Measurements from ENCODE around the gene NFYA.

NFYA gene

GRCh38 chr6:41072836-41073202, at the start of gene NFYA:
NFYA (plus strand) TSS chr6:41072974; CDS start chr6:41079090, 6,116 bp downstream.
- DNase-seq = no peak

GRCh38 chr6:41023114-41023513, 49.7 kb upstream of the NFYA start:
- DNase-seq = no peak

DNA sequence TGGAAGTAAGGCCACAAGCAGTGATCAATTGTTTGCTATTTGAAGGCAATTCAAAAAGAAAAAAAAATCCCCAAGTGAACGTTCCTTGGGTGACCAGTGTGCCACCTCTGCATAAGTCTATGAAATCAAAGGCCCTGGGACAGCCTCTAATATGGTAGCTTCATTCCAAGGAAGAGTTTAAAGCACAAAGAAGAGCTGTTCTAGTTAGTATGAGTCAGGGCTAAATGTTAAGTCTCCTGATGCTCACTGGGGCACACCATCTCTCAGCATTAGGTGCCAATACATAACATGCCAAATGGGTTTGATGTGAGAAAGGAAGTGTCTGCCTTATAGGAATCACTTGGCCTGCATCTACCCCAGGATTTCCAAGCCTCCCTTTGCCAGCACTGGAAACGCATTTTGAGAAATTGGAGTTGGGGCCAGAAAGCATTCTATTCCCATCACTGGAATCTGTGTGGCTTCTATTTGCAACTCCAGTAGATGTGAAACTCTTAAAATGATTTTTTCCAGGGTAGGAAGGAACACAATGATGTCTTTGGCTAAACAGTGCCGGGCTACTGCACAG, 46.7 kb upstream of the NFYA start:
- no peak for DNase-seq

DNA sequence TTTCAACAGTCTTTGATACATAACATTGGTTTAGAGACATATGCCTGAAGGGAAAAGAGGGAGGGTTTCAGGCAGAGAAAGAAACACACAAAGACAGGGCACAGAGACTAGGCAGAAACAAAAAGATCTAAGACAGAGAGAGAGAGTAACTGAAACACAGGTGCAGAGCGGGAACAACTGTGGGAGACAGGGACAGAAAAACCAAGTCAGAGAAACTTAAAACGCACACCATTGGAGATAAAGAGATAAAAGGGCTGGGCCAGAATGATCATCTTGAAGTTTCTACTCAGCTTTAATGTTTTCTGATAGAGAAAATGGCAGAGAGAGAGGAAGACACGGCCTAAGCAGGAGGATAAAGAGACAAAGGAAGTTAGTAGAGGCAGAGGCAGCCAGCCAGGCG, 45.5 kb upstream of the NFYA start:
- DNase-seq = no peak

- DNase-seq = peak; percentile 71
Measured at GRCh38 chr6:41027799-41028560, 44.8 kb upstream of the NFYA start.

- DNase-seq = no peak
Measured at GRCh38 chr6:41028561-41029412, 44.0 kb upstream of the NFYA start.

GRCh38 chr6:41032830-41033229, 39.9 kb upstream of the NFYA start:
- no peak for DNase-seq

GRCh38 chr6:41033776-41034175, 39.0 kb upstream of the NFYA start:
- DNase-seq = no peak

DNA sequence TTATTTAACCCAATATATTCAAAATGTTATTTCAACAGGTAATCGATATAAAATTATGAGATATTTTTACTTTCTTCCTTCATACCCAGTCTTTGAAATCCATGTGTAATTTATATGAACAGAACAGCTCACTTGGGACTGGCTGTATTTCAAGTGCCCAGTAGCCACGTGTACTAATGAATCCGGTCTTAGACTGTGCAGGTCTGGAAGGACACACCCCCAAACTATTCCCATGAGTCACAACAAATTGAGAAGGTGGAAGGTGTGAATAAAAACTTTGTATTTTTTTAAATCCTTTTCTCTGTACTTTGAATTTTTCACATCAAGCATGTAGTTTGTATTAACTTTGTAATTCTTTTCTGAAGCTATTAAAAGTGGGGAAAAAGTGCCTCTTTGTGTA, 36.6 kb upstream of the NFYA start:
- no peak for DNase-seq

DNA sequence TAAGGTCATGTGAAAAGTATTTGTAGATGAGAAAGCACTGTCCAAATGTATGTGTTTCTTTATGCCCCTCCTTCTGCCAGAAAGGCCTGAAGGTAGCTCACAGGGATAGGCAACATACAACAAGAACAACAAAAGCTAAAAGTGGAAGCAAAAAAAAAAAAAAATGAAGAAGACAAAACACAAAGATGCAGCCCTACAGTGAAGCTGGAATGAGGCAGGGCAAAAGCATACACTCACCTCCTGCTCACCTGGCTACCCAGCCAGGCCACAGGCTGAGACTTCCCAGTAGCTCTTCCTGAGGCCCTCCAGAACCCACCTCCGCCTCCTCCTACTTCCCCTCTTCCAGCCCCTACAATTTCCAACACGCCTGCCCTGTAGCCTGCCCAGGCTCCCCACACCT, 36.2 kb upstream of the NFYA start:
- DNase-seq = no peak

DNA sequence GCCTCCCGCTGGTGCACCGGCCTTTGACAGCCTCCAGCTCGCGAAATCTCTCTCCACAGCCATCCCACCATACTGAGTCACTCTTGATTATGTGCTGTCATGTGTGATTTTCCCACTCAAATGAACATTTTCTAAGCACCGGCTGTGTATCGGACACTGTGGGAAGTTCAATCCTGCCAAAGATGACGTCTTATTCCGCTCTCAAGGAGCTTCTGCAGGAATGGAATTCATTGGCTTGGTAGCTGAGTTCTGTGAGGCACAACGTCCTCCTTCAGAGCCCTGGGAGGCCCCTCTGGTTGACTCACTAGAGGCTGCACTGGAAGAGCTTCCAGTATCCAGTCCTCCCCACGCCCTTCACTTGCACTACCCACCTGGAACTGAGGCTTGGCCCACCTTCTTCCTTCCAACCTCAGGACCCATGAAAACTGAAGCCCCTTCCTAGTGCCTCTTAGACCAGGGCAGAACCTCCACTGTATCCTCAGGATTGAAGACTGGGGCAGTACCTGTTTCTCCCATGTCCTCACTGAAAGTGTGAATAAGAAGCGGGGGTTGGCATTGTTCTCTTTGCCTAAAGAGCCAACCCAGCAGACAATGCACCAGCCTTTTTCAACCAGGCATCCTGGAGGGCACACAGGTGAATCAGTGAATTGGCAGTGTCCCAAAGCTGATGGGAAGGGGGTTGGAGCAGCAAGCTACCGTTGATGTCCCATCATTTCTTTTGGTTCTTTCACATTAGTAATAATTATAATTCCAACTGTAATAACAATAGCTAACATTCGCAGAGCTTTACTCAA, 35.5 kb upstream of the NFYA start:
- DNase-seq = no peak

DNA sequence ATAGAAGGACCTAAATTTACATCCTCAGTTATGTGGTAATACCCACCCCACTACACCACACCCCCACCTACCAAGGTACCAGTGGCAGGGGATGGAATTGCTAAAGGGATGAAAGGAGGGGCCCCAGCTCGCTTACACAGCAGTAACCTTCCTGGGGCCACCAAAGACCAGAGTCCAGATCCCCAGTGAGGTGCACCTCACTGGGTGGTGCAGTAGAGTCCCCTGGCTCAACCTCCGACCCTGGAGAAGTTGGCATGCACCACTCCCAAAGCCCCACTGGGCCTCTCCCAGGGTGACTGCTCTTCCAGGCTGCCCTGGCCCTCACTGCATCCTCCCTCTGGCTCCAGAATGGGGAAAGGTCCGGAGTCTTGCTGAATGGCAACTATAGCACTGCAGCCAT, 34.6 kb upstream of the NFYA start:
- DNase-seq = no peak

DNA sequence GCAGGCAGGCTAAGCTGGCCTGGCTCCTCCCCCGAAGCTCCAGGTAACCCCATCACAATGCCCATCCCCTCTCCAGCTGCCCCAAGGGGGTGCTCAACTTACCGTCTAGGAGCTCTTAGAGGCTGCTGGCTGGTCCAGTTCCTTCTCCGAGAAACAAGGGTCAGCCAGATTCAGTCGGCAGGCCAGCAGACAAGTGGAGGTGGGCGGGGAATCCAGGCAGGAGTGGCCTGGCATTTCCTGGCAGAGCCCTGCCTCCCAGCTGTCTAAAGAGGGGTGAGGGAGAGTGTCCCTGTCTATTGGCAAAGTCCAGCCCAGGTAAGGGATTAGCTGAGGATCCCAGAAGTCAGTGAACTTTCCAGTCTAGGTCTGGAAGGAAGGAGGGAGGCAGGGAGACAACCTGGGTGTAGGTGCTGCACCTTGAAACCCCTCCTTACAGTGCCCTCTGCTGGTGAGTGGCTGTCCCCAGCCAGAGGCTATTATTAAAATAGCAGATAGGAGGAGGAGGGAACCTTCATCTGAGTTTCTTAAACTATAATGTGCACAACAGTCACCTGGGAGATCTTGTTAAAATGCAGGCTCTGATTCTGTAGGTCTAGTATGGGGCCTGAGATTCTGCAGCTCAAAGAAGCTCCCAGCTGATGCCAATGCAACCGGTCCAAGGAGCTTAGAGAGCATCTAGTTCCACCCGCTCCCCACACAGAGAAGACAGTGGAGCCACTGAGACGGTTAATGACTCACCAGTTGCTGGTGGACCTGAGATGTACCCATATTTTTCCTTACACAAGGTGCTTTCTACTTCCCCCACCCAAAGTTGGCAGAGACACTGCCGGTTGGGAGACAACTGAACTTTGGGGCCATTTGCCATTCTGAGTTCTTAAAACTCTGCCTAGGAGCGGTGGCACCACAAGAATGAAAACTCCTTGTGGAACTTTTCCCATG, 33.4 kb upstream of the NFYA start, which contains the start of gene UNC5CL:
TSS of gene UNC5CL (minus strand) at position 162 of the 939 bp plus-strand sequence. CDS start 4,147 bp downstream, outside the sequence.
- DNase-seq = peak; percentile 55

DNA sequence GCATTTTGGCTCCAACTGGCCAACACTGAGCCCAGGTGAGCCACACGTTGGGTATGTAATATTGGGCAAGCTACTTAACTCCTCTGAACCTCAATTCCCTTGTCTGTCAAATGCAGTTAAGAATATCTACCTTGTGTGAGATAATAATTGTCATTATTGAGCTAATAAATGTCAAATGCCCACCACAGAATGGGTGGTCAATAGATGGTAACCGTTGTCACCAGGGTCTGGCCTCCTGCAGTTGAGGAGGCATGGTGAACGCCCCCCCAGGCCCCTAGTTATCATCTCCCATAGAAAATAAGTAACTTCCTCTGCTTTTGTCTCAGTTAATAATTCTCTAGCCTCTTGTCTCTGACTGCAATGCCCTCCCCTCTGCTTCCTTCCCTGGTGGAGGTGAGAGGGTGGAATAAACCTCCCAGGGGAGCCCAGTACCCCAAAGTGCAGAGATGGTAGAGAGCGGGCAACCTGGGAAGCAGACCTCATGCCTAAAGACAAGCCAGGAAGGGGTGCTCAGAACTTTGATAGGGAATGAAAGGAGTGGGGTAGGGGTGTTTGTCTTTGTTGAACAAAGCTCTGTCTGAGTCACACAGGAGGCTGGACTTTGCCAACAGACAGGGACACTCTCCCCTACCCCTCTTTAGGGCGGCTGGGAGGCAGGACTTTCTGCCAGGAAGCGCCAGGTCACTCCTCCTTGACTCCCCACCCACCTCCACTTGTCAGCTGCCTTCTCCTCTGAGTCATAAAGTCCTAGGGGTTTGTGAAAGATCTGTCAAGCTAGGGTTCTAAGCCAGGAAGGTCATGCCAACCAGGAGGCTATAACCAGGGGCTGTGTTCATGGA, 32.5 kb upstream of the NFYA start:
- DNase-seq = no peak

GRCh38 chr6:41040940-41041536, 31.7 kb upstream of the NFYA start:
- no peak for DNase-seq

GRCh38 chr6:41042226-41043055, 30.3 kb upstream of the NFYA start, which contains the start of gene TSPO2:
TSPO2 (plus strand) TSS chr6:41042467; CDS start chr6:41042986, 519 bp downstream.
- DNase-seq = no peak

DNA sequence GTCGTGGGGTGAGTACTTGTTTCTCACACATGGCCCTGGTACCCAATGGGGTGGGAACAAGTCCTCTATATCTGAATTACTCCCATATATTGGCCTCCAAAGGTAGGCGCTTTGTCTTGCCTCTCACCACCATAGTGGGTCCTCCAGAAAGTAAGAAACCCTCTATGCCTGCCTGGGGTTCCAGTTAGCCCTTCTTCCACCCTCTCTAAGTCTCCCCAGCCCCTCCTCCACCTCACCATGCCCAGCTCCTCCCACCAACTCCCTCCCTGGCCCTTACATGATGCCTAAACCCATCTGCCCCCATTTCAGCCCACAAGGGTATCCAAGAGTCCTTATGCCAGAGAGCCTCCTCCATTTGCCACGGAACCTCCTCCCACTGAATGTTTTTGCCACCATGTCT, 29.6 kb upstream of the NFYA start:
- no peak for DNase-seq

GRCh38 chr6:41045664-41046063, 27.1 kb upstream of the NFYA start:
- no peak for DNase-seq

GRCh38 chr6:41046084-41046483, 26.7 kb upstream of the NFYA start:
- no peak for DNase-seq
